GM12891 (cell line): ENCODE results near the gene SHISA8.
"Not testable (repeated sequence)": the region's sequence is repeated elsewhere in the genome, so short reads cannot be mapped to it uniquely, and the experiment has no call there.

Experiments used
- POLR2A ChIP-seq: IDR thresholded peaks from 2 replicates; pipeline ENCODE4 v1.6.1; 2011; ENCODE audit warnings: low read depth, low read length, control low read depth
- POLR2AphosphoS5 ChIP-seq: IDR thresholded peaks from 2 replicates; pipeline ENCODE4 v1.6.1; 2011; ENCODE audit warnings: low read depth, low read length, control low read depth
- SPI1 ChIP-seq: IDR thresholded peaks from 2 replicates; pipeline ENCODE4 v1.6.1; 2011; ENCODE audit warnings: low read depth, low read length, control low read depth
- TAF1 ChIP-seq: IDR thresholded peaks from 2 replicates; pipeline ENCODE4 v1.6.1; 2011; ENCODE audit warnings: low read depth, low read length, control low read depth

DNA sequence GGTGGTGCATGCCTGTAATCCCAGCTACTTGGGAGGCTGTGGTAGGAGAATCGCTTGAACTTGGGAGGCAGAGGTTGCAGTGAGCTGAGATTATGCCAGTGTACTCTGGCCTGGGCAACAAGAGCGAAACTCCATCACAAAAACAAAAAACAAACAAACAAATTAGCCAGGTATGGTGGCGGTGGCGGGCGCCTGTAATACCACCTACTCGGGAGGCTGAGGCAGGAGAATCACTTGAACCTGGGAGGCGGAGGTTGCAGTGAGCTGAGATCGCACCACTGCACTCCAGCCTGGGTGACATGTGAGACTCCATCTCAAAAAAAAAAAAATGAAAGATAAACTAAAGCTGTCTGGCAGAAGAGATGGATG is 34.0 kb upstream of the SHISA8 start:
- TF ChIP-seq POLR2A, POLR2AphosphoS5, TAF1, SPI1: not testable (repeated sequence)
